Amygdala (tissue), 56 donors: ENCODE data around the gene NRL.
A peak's percentile ranks its signal among the peaks of the same experiment; 100 is the strongest.

Source experiments
- DNase-seq, 56 donors: peaks; one replicate each; lab custom pipeline; 2025; lab: John Stamatoyannopoulos, UW

NRL gene

GRCh38 chr14:24071144-24071697 lies 43.5 kb downstream of the NRL start, which contains the start of gene CPNE6:
Gene CPNE6, plus strand, starts transcription at chr14:24071562. Its CDS starts 1,375 bp downstream, at chr14:24072937.
- peak in 25 of 56 donors; percentile 16 to 75 (median 43) for DNase-seq

- DNase-seq, result no peak
Measured at GRCh38 chr14:24070285-24071143, 44.2 kb downstream of the NRL start.

- no peak for DNase-seq
Measured at GRCh38 chr14:24069411-24069735, 45.4 kb downstream of the NRL start.

- no peak for DNase-seq
Measured at GRCh38 chr14:24068711-24069410, 45.9 kb downstream of the NRL start.

GRCh38 chr14:24067133-24068082 lies 47.3 kb downstream of the NRL start:
- DNase-seq, result peak in 24 of 56 donors; percentile 11 to 66 (median 33)

- DNase-seq, result no peak
Measured at GRCh38 chr14:24066496-24067132, 48.1 kb downstream of the NRL start.

- no peak for DNase-seq
Measured at GRCh38 chr14:24065408-24065807, 49.3 kb downstream of the NRL start.

- DNase-seq, result no peak
Measured at GRCh38 chr14:24064856-24065255, 49.9 kb downstream of the NRL start.

GRCh38 chr14:24064091-24064795 lies 50.5 kb downstream of the NRL start:
- DNase-seq, result no peak

- DNase-seq, result no peak
Measured at GRCh38 chr14:24063263-24063836, 51.4 kb downstream of the NRL start.

- no peak for DNase-seq
Measured at GRCh38 chr14:24062216-24062980, 52.4 kb downstream of the NRL start.

GRCh38 chr14:24060984-24061913 lies 53.5 kb downstream of the NRL start:
- DNase-seq, result no peak

GRCh38 chr14:24060443-24060842 lies 54.3 kb downstream of the NRL start:
- DNase-seq, result no peak

GRCh38 chr14:24059841-24060388 lies 54.8 kb downstream of the NRL start:
- no peak for DNase-seq

GRCh38 chr14:24058951-24059475 lies 55.7 kb downstream of the NRL start:
- no peak for DNase-seq

- DNase-seq, result peak in 34 of 56 donors; percentile 10 to 91 (median 42)
Measured at GRCh38 chr14:24058260-24058950, 56.3 kb downstream of the NRL start.
